Neuronal stem cell (in vitro differentiated cells): ENCODE results near the gene KMT5C.
A peak's percentile ranks its signal among the peaks of the same experiment; 100 is the strongest.

ENCODE experiments used
- DNase-seq: peaks from one replicate; pipeline ENCODE4 v3.0.0-alpha.2; 2013; ENCODE audit warnings: low spot score
- H2AFZ ChIP-seq: one replicate; pipeline ENCODE4 v1.6.1; 2013; ENCODE audit warnings: mild to moderate bottlenecking, low read length, inconsistent platforms
- H2AK5ac ChIP-seq: 2 replicates; pipeline ENCODE4 v1.6.1; 2013; ENCODE audit warnings: low read depth, mild to moderate bottlenecking, inconsistent platforms, low read length, moderate library complexity, mixed read lengths
- H2BK120ac ChIP-seq: 2 replicates; pipeline ENCODE4 v1.6.1; 2013; ENCODE audit warnings: low read depth, mild to moderate bottlenecking, inconsistent platforms, low read length, moderate library complexity, mixed read lengths
- H2BK12ac ChIP-seq: one replicate; pipeline ENCODE4 v1.6.1; 2013; ENCODE audit warnings: low read length, inconsistent platforms
- H2BK15ac ChIP-seq: 2 replicates; pipeline ENCODE4 v1.6.1; 2013; ENCODE audit warnings: mild to moderate bottlenecking, low read length, inconsistent platforms, mixed read lengths
- H2BK5ac ChIP-seq: one replicate; pipeline ENCODE4 v1.6.1; 2013; ENCODE audit warnings: inconsistent platforms, mild to moderate bottlenecking, low read length, moderate library complexity
- H3K14ac ChIP-seq: one replicate; pipeline ENCODE4 v1.6.1; 2013; ENCODE audit warnings: low read length, inconsistent platforms
- H3K18ac ChIP-seq: 2 replicates; pipeline ENCODE4 v1.6.1; 2013; ENCODE audit warnings: low read length, inconsistent platforms
- H3K23ac ChIP-seq: 2 replicates; pipeline ENCODE4 v1.6.1; 2013; ENCODE audit warnings: low read depth, mild to moderate bottlenecking, mixed read lengths, low read length, inconsistent platforms; ENCODE audit not compliant: poor library complexity
- H3K27ac ChIP-seq: replicated peaks from 3 replicates; pipeline ENCODE4 v1.5.1; 2013; ENCODE audit warnings: low read length, inconsistent platforms
- H3K27me3 ChIP-seq, 3 experiments: 2 replicates each; pipeline ENCODE4 v1.6.1; 2013; ENCODE audit warnings: low read length in 3 of 3, mild to moderate bottlenecking in 2 of 3, inconsistent platforms in 1 of 3, low read depth in 1 of 3, mixed read lengths in 1 of 3, moderate library complexity in 1 of 3; ENCODE audit not compliant: control insufficient read depth in 3 of 3, insufficient read depth in 3 of 3
- H3K36me3 ChIP-seq, 2 donors: replicated peaks in 1 of 2; 2 replicates each; pipeline ENCODE4 v1.6.1; 2013; ENCODE audit warnings: low read length in 2 of 2; ENCODE audit not compliant: control insufficient read depth in 2 of 2, insufficient read depth in 2 of 2
- H3K4ac ChIP-seq: 2 replicates; pipeline ENCODE4 v1.6.1; 2013; ENCODE audit warnings: inconsistent platforms, mild to moderate bottlenecking, low read length, moderate library complexity
- H3K4me1 ChIP-seq, 2 donors: 1 replicate in 1 of 2; 2 replicates in 1 of 2; pipeline ENCODE4 v1.6.1; 2013; ENCODE audit warnings: low read length in 2 of 2, low read depth in 1 of 2; ENCODE audit not compliant: control insufficient read depth in 2 of 2, insufficient read depth in 1 of 2
- H3K4me2 ChIP-seq: one replicate; pipeline ENCODE4 v1.6.1; 2013; ENCODE audit warnings: mild to moderate bottlenecking, low read length, inconsistent platforms; ENCODE audit not compliant: insufficient read depth, poor library complexity, severe bottlenecking
- H3K4me3 ChIP-seq, 2 donors: 2 replicates each; pipeline ENCODE4 v1.5.1; 2013; ENCODE audit warnings: low read length in 2 of 2, mild to moderate bottlenecking in 2 of 2, inconsistent platforms in 1 of 2, moderate library complexity in 1 of 2
- H3K79me1 ChIP-seq: one replicate; pipeline ENCODE4 v1.6.1; 2013; ENCODE audit warnings: low read depth, mild to moderate bottlenecking, inconsistent platforms, low read length, moderate library complexity
- H3K9ac ChIP-seq: one replicate; pipeline ENCODE4 v1.6.1; 2013; ENCODE audit warnings: mild to moderate bottlenecking, low read depth, low read length, inconsistent platforms; ENCODE audit not compliant: poor library complexity
- H3K9me3 ChIP-seq, 2 donors: replicated peaks in 1 of 2; 2 replicates each; pipeline versions ENCODE3 to v1.6.1; 2013; ENCODE audit warnings: low read length in 2 of 2, mild to moderate bottlenecking in 2 of 2, inconsistent platforms in 1 of 2, low read depth in 1 of 2, mixed read lengths in 1 of 2, moderate library complexity in 1 of 2; ENCODE audit not compliant: control insufficient read depth in 2 of 2, insufficient read depth in 1 of 2
- H4K8ac ChIP-seq: one replicate; pipeline ENCODE4 v1.6.1; 2013; ENCODE audit warnings: low read depth, mild to moderate bottlenecking, inconsistent platforms, low read length, moderate library complexity
- H4K91ac ChIP-seq: one replicate; pipeline ENCODE4 v1.6.1; 2013; ENCODE audit warnings: low read length, low read depth, mild to moderate bottlenecking, inconsistent platforms; ENCODE audit not compliant: poor library complexity
- WGBS, 2 donors: extraction: QIAGEN DNeasy Blood & Tissue Kit; methylation state at CpG; one replicate each; pipeline ENCODE4 v1.1.7; 2013; ENCODE audit warnings: missing lambda C conversion rate in 2 of 2, mixed read lengths in 1 of 2; ENCODE audit not compliant: insufficient read length in 2 of 2, insufficient replicate concordance in 1 of 2; ENCODE audit errors: extremely low coverage in 2 of 2; 5-methylcytosine and 5-hydroxymethylcytosine counted together

KMT5C gene

GRCh38 chr19:55379174-55379573, 39.5 kb downstream of the KMT5C start:
- no peaks in the 10 kb centered on the region for H3K79me1 ChIP-seq
- no peak overlapping the region for H3K14ac ChIP-seq
- H3K23ac ChIP-seq: peak overlapping the region; percentile 65
- DNase-seq: no peak
- no CpG with 5 or more reads among the region's 11 CpGs for WGBS, 2 donors
- H3K27ac ChIP-seq: no peak overlapping the region
- no peak overlapping the region for H4K91ac ChIP-seq
- no peak overlapping the region for H3K9ac ChIP-seq
- H3K4ac ChIP-seq: no peak overlapping the region
- peak overlapping the region; percentile 97 for H2AK5ac ChIP-seq
- peak overlapping the region; percentile 92 for H2BK120ac ChIP-seq
- H4K8ac ChIP-seq: no peak overlapping the region
- H2BK5ac ChIP-seq: peak overlapping the region; percentile 83
- H3K9me3 ChIP-seq: peaks cover 2% of the 10 kb centered on the region in 2 donors
- H3K4me1 ChIP-seq: peaks cover 27 to 28% of the 10 kb centered on the region in 2 donors
- peak overlapping the region; percentile 56 for H2BK15ac ChIP-seq
- no peak overlapping the region for H2BK12ac ChIP-seq
- no peak overlapping the region for H3K4me3 ChIP-seq
- no peaks in the 10 kb centered on the region for H3K36me3 ChIP-seq
- H3K4me2 ChIP-seq: no peak overlapping the region
- H3K27me3 ChIP-seq: peaks cover 0 to 15% (median 0%) of the 10 kb centered on the region in 3 experiments
- no peak overlapping the region for H2AFZ ChIP-seq
- peak overlapping the region; percentile 71 for H3K18ac ChIP-seq

DNA sequence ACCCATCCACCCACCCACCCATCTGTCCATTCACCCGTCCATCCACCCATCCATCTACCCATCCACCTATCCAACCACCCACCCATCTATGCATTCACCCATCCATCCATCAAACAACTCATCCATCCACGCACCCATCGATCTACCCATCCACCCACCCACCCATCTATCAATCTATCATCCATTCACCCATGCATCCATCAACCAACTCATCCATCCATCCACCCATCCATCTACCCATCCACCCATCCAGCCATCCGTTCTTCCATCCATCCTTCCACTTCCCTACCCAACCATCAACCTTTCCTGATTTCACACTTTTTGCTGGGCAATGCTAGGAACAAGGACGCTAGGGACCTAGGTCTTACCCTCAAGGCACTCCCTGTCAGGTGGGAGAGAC, 42.3 kb downstream of the KMT5C start:
- DNase-seq: no peak
- H3K79me1 ChIP-seq: peaks cover 7% of the 10 kb centered on the region
- H3K4me3 ChIP-seq: no peak overlapping the region
- H3K27me3 ChIP-seq: peaks cover 0 to 15% (median 0%) of the 10 kb centered on the region in 3 experiments
- H4K91ac ChIP-seq: no peak overlapping the region
- H2AFZ ChIP-seq: no peak overlapping the region
- peaks cover 25 to 26% of the 10 kb centered on the region in 2 donors for H3K4me1 ChIP-seq
- H3K9ac ChIP-seq: no peak overlapping the region
- 100% methylated on average over 3 of the region's 5 CpGs for WGBS, 2 donors
- H3K36me3 ChIP-seq: peaks cover 2 to 7% of the 10 kb centered on the region in 2 donors
- H3K18ac ChIP-seq: no peak overlapping the region
- H3K23ac ChIP-seq: no peak overlapping the region
- no peak overlapping the region for H2AK5ac ChIP-seq
- no peak overlapping the region for H2BK5ac ChIP-seq
- H2BK12ac ChIP-seq: no peak overlapping the region
- H2BK15ac ChIP-seq: no peak overlapping the region
- H4K8ac ChIP-seq: no peak overlapping the region
- no peak overlapping the region for H3K4me2 ChIP-seq
- no peak overlapping the region for H2BK120ac ChIP-seq
- peaks cover 2% of the 10 kb centered on the region in 2 donors for H3K9me3 ChIP-seq
- no peak overlapping the region for H3K27ac ChIP-seq
- no peak overlapping the region for H3K14ac ChIP-seq
- no peak overlapping the region for H3K4ac ChIP-seq

- Histone ChIP-seq H3K27me3 (peaks cover 0 to 13% (median 0%) of the 10 kb centered on the region in 3 experiments), H3K18ac (no peak overlapping the region), H3K4me3 (no peak overlapping the region), H3K4me2 (no peak overlapping the region), H2BK12ac (no peak overlapping the region), H3K9me3 (peaks cover 2% of the 10 kb centered on the region in 2 donors), H3K23ac (no peak overlapping the region), H3K36me3 (peaks cover 8 to 12% of the 10 kb centered on the region in 2 donors), H2BK15ac (no peak overlapping the region), H2AFZ (no peak overlapping the region), H2BK5ac (no peak overlapping the region), H3K79me1 (peaks cover 13% of the 10 kb centered on the region), H3K9ac (no peak overlapping the region), H3K4me1 (peaks cover 27 to 28% of the 10 kb centered on the region in 2 donors), H3K27ac (no peak overlapping the region), H2BK120ac (no peak overlapping the region), H4K91ac (no peak overlapping the region), H3K4ac (no peak overlapping the region), H2AK5ac (peak overlapping the region; percentile 33), H3K14ac (no peak overlapping the region), H4K8ac (no peak overlapping the region)
- DNase-seq: no peak
- WGBS, 2 donors: no CpG with 5 or more reads among the region's 3 CpGs
These were observed 42.9 kb downstream of the KMT5C start for GRCh38 chr19:55382522-55383054.

DNA sequence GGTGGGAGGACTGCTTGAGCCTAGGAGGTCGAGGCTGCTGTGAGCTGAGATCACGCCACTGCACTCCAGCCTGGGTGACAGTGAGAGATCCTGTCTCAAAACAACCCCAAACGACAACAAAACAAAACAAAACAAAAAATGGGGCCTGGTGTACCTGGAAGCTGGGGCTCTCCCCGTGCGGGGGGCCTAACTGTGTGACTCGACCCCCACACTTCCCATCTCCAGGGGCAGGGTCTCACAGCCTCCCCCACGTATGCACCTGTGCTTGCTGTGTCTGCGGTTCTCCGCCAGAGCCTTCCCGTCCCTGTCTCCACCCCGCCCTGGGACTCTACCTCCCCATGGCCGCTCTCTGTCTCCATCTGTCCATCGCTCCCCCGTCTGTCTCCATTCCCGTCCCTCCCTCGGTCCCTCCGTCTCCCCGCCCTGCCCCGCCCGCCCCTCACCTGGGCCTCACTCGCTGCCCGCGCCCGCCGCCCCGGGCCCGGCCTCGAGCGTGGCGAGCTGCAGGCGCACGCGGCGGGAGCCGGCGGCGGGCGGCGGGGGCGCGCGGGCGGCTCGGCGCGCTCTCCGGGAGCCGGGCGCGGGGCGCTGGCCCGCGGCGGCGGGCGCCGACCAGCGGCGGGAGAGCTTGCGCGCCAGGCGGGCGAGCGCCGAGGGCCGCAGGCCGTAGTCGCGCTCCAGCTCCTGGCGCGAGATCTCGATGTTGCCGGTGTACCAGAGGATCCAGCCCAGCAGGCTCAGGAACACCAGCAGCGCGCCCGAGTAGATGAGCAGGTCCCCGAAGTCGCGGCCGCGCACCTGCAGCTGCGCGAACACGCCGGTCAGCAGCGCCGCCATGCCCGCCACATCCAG, 43.8 kb downstream of the KMT5C start:
- Histone ChIP-seq H2BK12ac (no peak overlapping the region), H3K27me3 (peaks cover 0 to 5% (median 0%) of the 10 kb centered on the region in 3 experiments), H3K4me3 (peak overlapping the region; percentile 29 to 82), H3K9me3 (peaks cover 2% of the 10 kb centered on the region in 2 donors), H2AFZ (peak overlapping the region; percentile 50), H3K4me1 (peaks cover 29 to 30% of the 10 kb centered on the region in 2 donors), H3K23ac (peak overlapping the region; percentile 75), H3K18ac (peak overlapping the region; percentile 97), H2BK120ac (no peak overlapping the region), H3K9ac (peak overlapping the region; percentile 95), H2AK5ac (peak overlapping the region; percentile 86), H4K91ac (no peak overlapping the region), H2BK15ac (peak overlapping the region; percentile 46), H3K36me3 (peaks cover 17 to 21% of the 10 kb centered on the region in 2 donors), H2BK5ac (no peak overlapping the region), H3K4me2 (peak overlapping the region; percentile 94), H4K8ac (no peak overlapping the region), H3K79me1 (peaks cover 19% of the 10 kb centered on the region), H3K4ac (peak overlapping the region; percentile 72), H3K27ac (peak overlapping the region; percentile 36), H3K14ac (no peak overlapping the region)
- DNase-seq: peak; percentile 64
- WGBS, 2 donors: no CpG with 5 or more reads among the region's 88 CpGs
